Lung (tissue), 12 donors: ENCODE measurements around the gene FOXM1. TPM values are rescaled to one million over a fixed set of nuclear protein-coding genes. Genes with fewer than 3 reads are reported as not detected.

Experiments used
- ATAC-seq: fragments of 200-7000 bp; cut with Tn5 transposase; one replicate; pipeline ENCODE4 v1.9.1; 2020; ENCODE audit warnings: moderate number of reproducible peaks; ENCODE audit not compliant: insufficient read depth, low FRiP score
- DNase-seq, 3 donors: peaks; one replicate each; pipeline ENCODE4 v3.0.0-alpha.2; 2013 to 2017
- H3K27ac ChIP-seq, 2 donors: one replicate each; pipeline ENCODE4 v1.5.1; 2013; ENCODE audit warnings: mild to moderate bottlenecking in 2 of 2, moderate library complexity in 2 of 2, control low read depth in 1 of 2, inconsistent platforms in 1 of 2, low read depth in 1 of 2, low read length in 1 of 2
- H3K27me3 ChIP-seq, 3 donors: one replicate each; pipeline ENCODE4 v1.5.1; 2013; ENCODE audit warnings: low read length in 2 of 3; ENCODE audit not compliant: control insufficient read depth in 3 of 3, insufficient read depth in 3 of 3
- H3K36me3 ChIP-seq, 4 donors: one replicate each; pipeline ENCODE4 v1.5.1; 2013; ENCODE audit warnings: low read length in 4 of 4, mild to moderate bottlenecking in 1 of 4, moderate library complexity in 1 of 4; ENCODE audit not compliant: control insufficient read depth in 4 of 4, insufficient read depth in 4 of 4
- H3K4me1 ChIP-seq, 5 donors: one replicate each; pipeline ENCODE4 v1.5.1; 2013; ENCODE audit warnings: low read length in 5 of 5, mild to moderate bottlenecking in 2 of 5, moderate library complexity in 1 of 5; ENCODE audit not compliant: control insufficient read depth in 5 of 5, insufficient read depth in 5 of 5
- H3K4me3 ChIP-seq: one replicate; pipeline ENCODE4 v1.5.1; 2013; ENCODE audit warnings: mild to moderate bottlenecking, control low read depth, moderate library complexity
- H3K9ac ChIP-seq, 2 donors: one replicate each; pipeline ENCODE4 v1.5.1; 2013; ENCODE audit warnings: low read length in 2 of 2, control low read depth in 1 of 2; ENCODE audit not compliant: insufficient read depth in 1 of 2
- H3K9me3 ChIP-seq, 4 donors: one replicate each; pipeline ENCODE4 v1.5.1; 2013; ENCODE audit warnings: low read length in 3 of 4, mild to moderate bottlenecking in 1 of 4, moderate library complexity in 1 of 4; ENCODE audit not compliant: control insufficient read depth in 4 of 4, insufficient read depth in 3 of 4
- WGBS, 2 donors: extraction: QIAGEN DNeasy Blood & Tissue Kit; methylation state at CpG; one replicate each; pipeline ENCODE4 v1.1.7; 2013; 5-methylcytosine and 5-hydroxymethylcytosine counted together
- polyA plus RNA-seq, 2 donors: library from polyadenylated mRNA; stranded (reverse); fragments of 200-250 nt; gene quantifications; one replicate each; pipeline ENCODE4 v1.2.1, GENCODE V29; 2013
- total RNA-seq, 2 donors: library from RNA; depleted of rRNA in 1 of 2; stranded (reverse); fragments of >200 nt in 1 of 2; gene quantifications; one replicate each; pipeline ENCODE4 v1.2.1, GENCODE V29; 2014 to 2021
- TF ChIP-seq, protein P1 (sequence below): IDR thresholded peaks from 2 replicates; pipeline ENCODE4 v1.5.1; 2012; ENCODE audit warnings: mild to moderate bottlenecking; ENCODE audit errors: control extremely low read depth, extremely low read depth
- donor health status: control.
- donor health status: control.
- donor health status: Bipolar disorder and iron deficiency.
- donor health status: healthy.
- donor health status: DM: yes; HTN: yes; CAD: no.

FOXM1 gene
- total and polyA plus RNA-seq, 4 donors = 1.6 to 4.0 (median 3.2) TPM

DNA sequence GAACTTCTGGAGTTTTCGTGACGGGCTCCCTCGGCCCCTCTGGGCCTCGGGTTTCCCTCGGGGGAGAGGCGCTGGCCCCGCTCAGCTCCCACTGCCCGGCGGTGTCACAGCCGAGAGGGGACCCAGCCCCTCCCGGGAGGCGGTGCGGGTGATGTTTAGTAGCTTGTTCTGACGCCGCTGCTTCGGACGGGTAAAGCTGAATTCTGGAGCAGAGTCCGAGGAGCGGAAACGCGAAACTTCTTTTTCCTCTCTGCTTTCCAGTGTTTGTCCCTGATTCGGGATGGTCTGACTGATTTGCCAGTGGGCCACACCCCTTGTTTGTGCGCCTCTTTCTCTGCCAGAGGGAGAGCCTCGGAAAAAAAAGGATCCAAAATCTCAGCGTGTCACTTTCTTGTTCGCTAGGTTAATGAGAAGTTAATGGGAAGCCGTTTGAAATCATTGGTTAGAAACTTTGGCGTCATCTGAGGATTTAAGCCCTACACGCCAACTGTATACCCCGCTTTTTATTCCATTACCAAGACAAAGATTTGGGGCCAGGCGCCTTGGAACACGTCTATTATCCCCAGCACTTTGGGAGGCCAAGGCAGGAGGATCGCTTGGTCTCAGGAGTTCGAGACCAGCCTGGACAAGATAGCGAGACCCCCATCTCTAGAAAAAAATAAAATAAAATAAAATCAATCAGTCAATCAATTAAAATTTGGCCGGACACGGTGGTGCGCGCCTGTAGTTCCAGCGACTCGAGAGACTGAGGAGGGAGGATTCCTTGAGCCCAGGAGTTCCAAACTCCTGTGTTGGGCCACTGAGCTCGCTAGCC lies 14.5 kb upstream of the FOXM1 start:
- H3K9me3 ChIP-seq = no peaks in the 10 kb centered on the region
- peak overlapping the region; percentile 94 for H3K4me3 ChIP-seq
- peak overlapping the region; percentile 59 to 92 for H3K27ac ChIP-seq
- H3K9ac ChIP-seq = peak overlapping the region; percentile 83 to 86
- DNase-seq (peak; percentile 86 to 88 (median 87)), ATAC-seq (peak; percentile 7)
- WGBS, 2 donors = 23 to 26% methylated on average over 42 of the region's 42 CpGs
- H3K4me1 ChIP-seq = peaks cover 0 to 15% (median 4%) of the 10 kb centered on the region in 5 donors
- TF ChIP-seq, protein P1, sequence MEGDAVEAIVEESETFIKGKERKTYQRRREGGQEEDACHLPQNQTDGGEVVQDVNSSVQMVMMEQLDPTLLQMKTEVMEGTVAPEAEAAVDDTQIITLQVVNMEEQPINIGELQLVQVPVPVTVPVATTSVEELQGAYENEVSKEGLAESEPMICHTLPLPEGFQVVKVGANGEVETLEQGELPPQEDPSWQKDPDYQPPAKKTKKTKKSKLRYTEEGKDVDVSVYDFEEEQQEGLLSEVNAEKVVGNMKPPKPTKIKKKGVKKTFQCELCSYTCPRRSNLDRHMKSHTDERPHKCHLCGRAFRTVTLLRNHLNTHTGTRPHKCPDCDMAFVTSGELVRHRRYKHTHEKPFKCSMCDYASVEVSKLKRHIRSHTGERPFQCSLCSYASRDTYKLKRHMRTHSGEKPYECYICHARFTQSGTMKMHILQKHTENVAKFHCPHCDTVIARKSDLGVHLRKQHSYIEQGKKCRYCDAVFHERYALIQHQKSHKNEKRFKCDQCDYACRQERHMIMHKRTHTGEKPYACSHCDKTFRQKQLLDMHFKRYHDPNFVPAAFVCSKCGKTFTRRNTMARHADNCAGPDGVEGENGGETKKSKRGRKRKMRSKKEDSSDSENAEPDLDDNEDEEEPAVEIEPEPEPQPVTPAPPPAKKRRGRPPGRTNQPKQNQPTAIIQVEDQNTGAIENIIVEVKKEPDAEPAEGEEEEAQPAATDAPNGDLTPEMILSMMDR = no peak
- H3K36me3 ChIP-seq = peaks cover 0 to 13% (median 2%) of the 10 kb centered on the region in 4 donors
- no peaks in the 10 kb centered on the region for H3K27me3 ChIP-seq

DNA sequence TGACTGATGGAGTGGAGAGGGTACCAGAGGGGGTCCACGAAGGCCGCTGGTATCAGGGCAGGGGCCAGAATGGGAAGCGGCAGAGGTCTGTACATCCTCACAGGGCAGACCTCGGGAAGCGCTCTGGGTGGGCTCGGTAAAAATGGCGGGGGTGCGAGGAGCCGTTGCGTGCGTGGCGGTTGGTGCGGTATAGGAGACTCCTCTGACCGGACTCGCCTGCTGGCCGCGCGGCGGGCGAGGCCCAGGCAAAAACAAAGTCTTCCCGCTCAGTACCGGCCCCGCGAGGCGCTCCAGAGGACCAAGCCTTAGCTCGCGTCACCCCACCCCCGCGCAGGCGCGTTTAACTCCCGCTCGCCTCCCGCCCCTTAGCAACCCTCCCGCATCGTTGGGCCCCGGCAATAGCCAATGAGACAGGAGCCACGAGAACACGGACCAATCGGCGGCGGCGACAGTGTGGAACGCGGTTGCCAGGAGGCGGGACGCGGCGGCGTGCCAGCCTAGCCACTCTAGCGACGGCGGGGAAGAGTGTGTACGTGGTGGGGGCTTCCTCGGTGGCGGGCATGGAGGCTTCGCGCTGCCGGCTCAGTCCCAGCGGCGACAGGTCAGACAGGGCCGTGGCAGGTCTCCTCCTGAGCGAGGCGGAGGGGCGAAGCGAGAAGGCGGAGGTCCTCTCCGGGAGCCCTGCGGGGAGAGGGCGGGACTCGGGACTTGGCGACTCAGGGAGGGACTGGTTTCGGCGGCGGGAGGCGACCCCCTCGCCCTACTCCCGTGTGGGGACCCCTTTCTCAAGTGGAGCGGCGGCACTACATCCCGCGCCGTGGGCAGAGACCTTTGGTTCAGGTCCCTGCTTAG lies 13.6 kb upstream of the FOXM1 start, which contains the start of gene TULP3:
Gene TULP3, plus strand, starts transcription at position 504 of the 852 bp plus-strand sequence. Its CDS starts 57 bp downstream, at position 561.
- H3K9ac ChIP-seq = peak within 1 kb of the TSS; percentile 83 to 86
- no peaks in the 10 kb centered on the region for H3K27me3 ChIP-seq
- 0 to 1% methylated on average over 63 to 83 of the region's 83 CpGs for WGBS, 2 donors
- peaks cover 0 to 15% (median 4%) of the 10 kb centered on the region in 5 donors for H3K4me1 ChIP-seq
- TF ChIP-seq, protein P1 = peak; percentile 3
- DNase-seq (peak; percentile 99), ATAC-seq (peak; percentile 98)
- H3K27ac ChIP-seq = peak within 1 kb of the TSS; percentile 59 to 92
- peak within 1 kb of the TSS; percentile 94 for H3K4me3 ChIP-seq
- H3K9me3 ChIP-seq = no peaks in the 10 kb centered on the region
- H3K36me3 ChIP-seq = peaks cover 0 to 15% (median 6%) of the 10 kb centered on the region in 4 donors

DNA sequence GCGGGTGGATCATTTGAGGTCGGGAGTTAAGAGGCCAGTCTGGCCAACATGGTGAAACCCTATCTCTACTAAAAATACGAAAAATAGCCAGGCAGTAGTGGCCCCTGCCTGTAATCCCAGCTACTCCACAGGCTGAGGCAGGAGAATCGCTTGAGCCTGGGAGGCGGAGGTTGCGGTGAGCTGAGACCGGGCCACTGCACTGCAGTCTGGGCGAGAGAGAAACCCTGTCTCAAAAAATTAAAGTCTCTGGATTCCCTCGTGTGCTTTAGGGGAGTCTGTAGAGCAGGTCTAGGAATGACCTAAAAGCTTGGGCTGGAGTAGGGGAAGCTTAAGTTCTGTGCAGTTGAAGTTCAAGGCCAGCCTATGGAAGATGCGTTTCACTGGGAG lies 13.0 kb upstream of the FOXM1 start:
- H3K9ac ChIP-seq = peak overlapping the region; percentile 50 to 67
- no peaks in the 10 kb centered on the region for H3K27me3 ChIP-seq
- H3K4me1 ChIP-seq = peaks cover 0 to 15% (median 2%) of the 10 kb centered on the region in 5 donors
- H3K27ac ChIP-seq = peak overlapping the region in 1 of 2 donors; percentile 92
- DNase-seq (no peak), ATAC-seq (no peak)
- peak overlapping the region; percentile 48 for H3K4me3 ChIP-seq
- H3K36me3 ChIP-seq = peaks cover 0 to 15% (median 7%) of the 10 kb centered on the region in 4 donors
- no peaks in the 10 kb centered on the region for H3K9me3 ChIP-seq
- TF ChIP-seq, protein P1 = no peak
- WGBS, 2 donors = 77 to 81% methylated on average over 10 of the region's 10 CpGs
